GM21825 (cell line): ENCODE measurements around the gene TEAD3.

Experiments
- ATAC-seq: cut with Tn5 transposase; IDR thresholded peaks from one replicate; pipeline ENCODE4 v1.9.1; 2021; ENCODE audit warnings: mild to moderate bottlenecking, moderate library complexity; ENCODE audit not compliant: unreplicated experiment

Gene TEAD3

GRCh38 chr6:35492974-35493284 lies 4.0 kb downstream of the TEAD3 start:
- no peak for ATAC-seq

GRCh38 chr6:35492258-35492973 lies 4.5 kb downstream of the TEAD3 start:
- ATAC-seq = no peak

GRCh38 chr6:35491558-35492257 lies 5.2 kb downstream of the TEAD3 start:
- no peak for ATAC-seq

- ATAC-seq = no peak
Observed at GRCh38 chr6:35490821-35491557, 5.9 kb downstream of the TEAD3 start.

GRCh38 chr6:35489995-35490791 lies 6.7 kb downstream of the TEAD3 start:
- ATAC-seq = no peak

GRCh38 chr6:35489066-35489465 lies 7.8 kb downstream of the TEAD3 start:
- no peak for ATAC-seq

GRCh38 chr6:35488517-35488862 lies 8.4 kb downstream of the TEAD3 start:
- ATAC-seq = no peak

GRCh38 chr6:35487658-35488516 lies 9.0 kb downstream of the TEAD3 start:
- ATAC-seq = no peak

GRCh38 chr6:35486005-35486925 lies 10.6 kb downstream of the TEAD3 start:
- no peak for ATAC-seq

GRCh38 chr6:35485402-35485877 lies 11.4 kb downstream of the TEAD3 start:
- no peak for ATAC-seq

GRCh38 chr6:35484921-35485392 lies 11.9 kb downstream of the TEAD3 start:
- no peak for ATAC-seq

- no peak for ATAC-seq
Observed at GRCh38 chr6:35483893-35484645, 12.8 kb downstream of the TEAD3 start.

GRCh38 chr6:35483490-35483889 lies 13.4 kb downstream of the TEAD3 start:
- no peak for ATAC-seq

- no peak for ATAC-seq
Observed at GRCh38 chr6:35483062-35483461, 13.8 kb downstream of the TEAD3 start.

GRCh38 chr6:35481226-35481625 lies 15.7 kb downstream of the TEAD3 start:
- ATAC-seq = no peak

- no peak for ATAC-seq
Observed at GRCh38 chr6:35480176-35480575, 16.7 kb downstream of the TEAD3 start.

- ATAC-seq = no peak
Observed at GRCh38 chr6:35478259-35478658, 18.6 kb downstream of the TEAD3 start.

- ATAC-seq = no peak
Observed at GRCh38 chr6:35477551-35478179, 19.2 kb downstream of the TEAD3 start.
